HG03457 (cell line): ENCODE data around the gene PLVAP.

Experiments used
- ATAC-seq: cut with Tn5 transposase; IDR thresholded peaks from one replicate; pipeline ENCODE4 v1.9.1; 2021; ENCODE audit warnings: moderate number of reproducible peaks; ENCODE audit not compliant: unreplicated experiment

The PLVAP gene

DNA sequence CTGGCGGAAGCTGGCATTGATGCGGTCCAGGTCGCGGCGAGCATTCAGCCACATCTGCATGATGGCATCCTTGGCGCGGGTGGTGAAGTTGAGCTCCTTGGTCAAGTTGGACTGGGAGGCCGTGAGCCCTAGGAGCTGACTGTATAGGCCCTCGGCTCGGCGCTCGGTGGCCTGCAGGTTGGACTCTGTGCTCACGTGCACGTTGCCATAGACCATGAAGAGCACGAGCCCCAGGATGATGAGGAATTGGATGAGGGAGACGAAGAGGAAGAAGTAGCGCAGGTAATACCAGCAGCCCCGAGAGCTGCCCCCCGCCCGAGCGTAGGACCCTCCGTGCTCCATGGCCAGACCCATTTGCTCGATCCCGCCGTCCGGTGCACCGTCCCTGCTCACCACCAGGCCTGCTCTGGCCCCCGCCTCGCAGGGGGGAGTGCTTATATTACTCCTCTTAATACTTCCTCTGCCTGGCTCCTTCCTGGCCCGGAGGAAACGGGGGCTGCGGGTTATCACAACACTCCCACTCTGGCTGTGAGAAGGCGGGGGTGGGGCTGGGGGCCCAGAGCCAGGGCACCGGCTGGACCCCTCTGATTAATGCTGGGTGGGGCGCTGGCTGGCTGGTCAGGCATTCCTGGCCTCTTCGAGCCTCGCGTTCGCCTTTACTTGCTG, at the start of gene PLVAP:
Gene PLVAP, minus strand, starts transcription at position 408 of the 666 bp plus-strand sequence. Its CDS starts 54 bp downstream, at position 354.
- ATAC-seq = no peak

DNA sequence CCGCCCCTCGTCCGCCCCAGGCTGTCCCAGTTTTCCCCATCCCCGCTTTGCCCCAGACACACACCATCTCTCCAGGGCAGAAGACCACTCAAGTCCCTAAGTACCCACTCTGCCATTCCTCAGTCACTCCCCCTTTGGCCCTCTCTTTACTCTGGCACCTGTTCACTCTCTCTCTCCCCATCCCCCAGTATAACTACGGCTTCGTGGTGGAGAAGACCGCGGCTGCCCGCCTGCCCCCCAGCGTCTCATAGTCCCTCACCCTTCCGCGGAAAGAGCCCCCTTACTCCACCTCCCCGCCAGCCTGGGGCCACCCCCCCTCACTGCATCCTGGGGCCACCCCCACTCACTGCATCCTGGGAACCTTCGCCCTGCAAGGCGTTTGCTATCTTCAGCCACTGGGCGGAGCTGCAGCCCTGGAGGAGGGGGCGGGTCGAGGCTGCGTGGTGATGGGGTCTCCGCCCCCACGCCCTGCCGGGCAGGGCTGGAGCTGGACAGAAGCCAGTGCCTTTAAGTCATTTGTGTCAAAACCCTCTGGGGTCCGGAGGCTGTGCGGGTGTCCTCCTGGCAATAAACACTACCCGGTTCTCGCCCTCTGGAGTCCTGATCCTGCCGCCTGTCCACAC, 47.7 kb upstream of the PLVAP start:
- ATAC-seq = no peak

DNA sequence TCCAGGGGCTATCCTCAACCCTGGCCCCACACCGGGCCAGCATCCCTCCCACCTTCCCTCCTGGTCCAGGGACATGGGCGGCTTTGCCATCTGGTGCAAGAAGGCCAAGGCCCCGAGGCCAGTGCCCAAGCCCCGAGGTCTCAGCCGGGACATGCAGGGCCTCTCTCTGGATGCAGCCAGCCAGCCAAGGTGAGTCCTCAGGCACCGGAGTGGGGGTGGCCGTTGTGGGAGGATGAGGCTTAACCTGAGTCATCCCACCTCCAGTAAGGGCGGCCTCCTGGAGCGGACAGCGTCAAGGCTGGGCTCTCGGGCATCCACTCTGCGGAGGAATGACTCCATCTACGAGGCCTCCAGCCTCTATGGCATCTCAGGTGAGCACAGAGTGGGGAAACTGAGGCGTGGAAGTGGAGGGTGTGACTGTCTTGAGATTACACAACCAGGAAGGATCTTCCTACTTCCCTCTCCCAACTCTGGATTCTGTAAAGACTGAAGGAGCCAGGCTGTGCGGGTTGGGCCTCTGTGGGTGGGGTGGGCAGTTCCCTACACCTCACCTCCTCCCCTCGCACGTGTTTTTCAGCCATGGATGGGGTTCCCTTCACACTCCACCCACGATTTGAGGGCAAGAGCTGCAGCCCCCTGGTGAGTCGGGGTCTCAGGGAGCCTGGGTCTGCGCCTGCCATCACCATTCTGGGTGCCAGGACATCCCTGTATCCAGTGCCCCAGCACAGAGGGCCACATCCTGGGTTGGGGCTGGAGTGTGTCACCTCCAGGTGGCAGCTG, 46.5 kb upstream of the PLVAP start:
- ATAC-seq = no peak

DNA sequence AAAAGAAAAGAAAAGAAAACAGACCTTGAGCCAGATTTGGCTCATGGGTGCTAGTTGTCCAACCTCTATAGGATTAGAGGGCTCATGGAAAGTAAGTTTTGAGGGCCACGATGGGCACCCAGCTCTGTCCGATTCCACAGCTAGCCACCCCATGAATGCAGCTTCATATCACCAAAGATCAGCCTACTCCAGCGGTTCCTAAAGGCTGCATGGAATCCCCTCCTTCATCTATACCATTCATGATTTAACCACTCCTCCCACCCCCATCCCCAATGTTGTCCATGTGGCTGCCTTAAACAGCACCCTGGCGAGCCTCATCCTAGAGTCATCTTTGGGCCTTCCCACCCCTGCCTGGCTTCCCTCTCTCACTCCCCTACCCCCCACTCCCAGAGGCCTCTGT, 44.8 kb upstream of the PLVAP start:
- ATAC-seq = no peak

DNA sequence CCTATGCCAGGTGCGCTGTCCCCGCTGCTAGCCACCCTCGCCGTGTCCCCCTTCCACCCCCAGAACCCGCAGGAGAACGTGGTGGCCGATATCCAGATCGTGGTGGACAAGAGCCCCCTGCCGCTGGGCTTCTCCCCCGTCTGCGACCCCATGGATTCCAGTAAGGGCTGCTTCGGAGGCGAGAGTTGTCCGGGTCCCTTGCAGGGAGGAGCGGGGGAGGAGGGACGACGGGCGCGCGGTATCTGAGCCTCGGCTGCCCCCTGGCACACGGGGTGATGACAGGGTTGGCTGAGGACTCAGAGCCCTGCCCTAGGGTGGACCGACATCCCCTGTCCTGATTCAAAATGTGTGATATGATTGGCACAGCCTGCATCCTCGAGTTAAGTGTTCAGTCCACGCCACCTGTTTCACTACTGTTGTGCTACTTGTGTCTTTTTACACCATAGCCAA, 43.4 kb upstream of the PLVAP start:
- ATAC-seq = peak; percentile 9

DNA sequence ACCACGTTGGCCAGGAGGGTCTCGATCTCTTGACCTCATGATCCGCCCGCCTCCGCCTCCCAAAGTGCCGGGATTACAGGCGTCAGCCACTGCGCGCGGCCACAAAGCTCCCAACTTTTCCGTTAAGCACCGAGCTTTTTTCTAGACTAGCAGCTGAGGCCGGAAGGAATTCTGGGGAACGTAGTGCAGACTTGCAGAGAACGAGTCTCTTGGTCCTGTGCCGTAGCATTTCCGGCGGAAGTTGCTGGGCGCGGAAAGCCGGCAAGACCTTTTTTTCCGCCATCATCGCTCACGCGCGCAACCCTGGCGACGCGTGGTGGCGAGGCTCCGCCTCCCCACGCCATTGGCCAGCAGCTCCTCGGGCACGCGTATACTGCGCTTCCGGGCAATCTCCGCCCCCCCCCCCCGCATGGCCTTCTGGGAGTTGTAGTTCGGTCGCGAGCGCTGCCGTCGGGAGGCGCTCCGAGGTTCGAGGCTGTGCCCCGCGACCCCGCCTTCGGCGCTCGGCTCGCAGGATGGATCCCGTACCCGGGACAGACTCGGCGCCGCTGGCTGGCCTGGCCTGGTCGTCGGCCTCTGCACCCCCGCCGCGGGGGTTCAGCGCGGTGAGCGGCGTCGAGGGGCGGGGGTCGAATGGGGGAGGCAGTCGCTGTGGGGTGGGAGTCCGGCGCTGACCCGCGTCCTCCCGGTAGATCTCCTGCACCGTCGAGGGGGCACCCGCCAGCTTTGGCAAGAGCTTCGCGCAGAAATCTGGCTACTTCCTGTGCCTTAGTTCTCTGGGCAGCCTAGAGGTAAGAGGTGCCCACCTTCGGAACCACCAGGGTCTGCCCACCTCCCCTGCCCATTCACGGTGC, 42.7 kb upstream of the PLVAP start, which contains the start of gene MVB12A:
Gene MVB12A, plus strand, starts transcription at position 427 of the 854 bp plus-strand sequence. Its CDS starts 89 bp downstream, at position 516.
- peak; percentile 60 for ATAC-seq

- no peak for ATAC-seq
Measured at GRCh38 chr19:17419154-17419620, 42.0 kb upstream of the PLVAP start.

DNA sequence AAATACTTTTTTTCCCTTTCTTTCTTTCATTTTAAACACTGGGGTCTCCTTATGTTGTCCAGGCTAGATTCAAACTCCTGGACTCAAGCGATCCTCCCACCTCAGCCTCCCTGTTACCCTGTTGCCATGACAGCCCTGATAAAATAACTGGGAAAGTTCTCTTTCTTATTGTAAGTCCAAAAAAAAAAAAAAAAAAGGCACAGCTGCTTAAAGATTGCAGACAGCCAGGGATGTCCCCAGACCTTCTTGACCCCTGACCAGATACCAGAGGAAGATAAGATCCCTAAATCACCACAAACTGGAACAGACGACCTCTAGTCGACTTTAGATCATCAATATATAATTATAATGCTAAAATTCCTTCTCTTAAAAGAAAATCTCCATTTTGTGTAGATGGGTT, 41.6 kb upstream of the PLVAP start:
- no peak for ATAC-seq

DNA sequence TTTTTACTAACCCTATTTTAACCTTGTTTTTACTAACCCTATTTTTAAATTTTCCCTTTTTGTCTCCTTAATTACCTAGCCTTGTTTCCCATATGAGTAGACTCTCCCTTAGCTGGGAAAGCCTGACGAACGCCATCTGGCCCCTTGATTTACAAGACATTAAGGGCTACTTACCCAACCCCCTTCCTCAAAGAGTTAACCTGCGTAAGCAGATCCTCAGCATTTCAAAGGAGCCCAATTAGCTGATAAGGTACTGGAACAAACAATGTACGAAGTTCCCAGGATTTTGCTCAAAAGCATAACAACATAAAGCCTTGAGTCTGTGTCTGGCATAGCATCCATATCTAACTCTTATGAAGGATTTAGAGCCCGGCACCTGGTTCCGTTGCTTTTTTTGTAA, 38.0 kb upstream of the PLVAP start:
- ATAC-seq = no peak

DNA sequence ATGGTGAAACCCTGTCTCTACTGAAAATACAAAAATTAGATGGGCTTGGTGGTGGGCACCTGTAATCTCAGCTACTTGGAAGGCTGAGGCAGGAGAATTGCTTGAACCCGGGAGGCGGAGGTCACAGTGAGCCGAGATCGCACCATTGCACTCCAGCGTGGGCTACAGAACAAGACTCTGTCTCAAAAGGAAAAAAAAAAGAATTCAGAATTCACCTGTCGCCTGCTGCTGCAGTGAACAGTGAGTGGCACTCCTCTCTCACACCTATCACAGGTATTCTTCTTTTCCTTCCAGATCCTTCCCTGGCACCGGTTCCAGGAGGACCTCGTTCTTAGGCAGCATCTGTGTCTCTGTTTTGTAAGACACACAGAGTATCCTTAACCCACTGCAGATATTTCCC, 37.0 kb upstream of the PLVAP start:
- no peak for ATAC-seq

DNA sequence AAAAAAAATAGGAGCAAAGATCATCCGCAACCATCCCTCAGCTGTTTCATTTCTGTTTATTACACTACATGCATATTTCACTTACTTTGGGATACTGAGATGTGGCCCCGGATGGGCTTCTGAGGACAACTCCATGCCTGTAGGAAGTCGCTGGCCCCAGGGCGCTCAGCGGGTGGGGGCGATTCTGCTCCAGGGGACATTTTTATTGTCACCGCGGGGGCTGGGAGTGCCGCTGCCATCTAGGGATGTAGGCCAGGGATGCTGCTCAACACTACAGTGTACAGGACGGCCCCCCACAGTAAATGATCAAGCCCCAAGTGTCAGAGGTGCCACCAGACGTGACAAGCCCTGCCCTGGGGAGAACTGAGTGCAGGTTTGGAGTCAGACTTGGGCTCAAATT, 34.7 kb upstream of the PLVAP start:
- no peak for ATAC-seq

DNA sequence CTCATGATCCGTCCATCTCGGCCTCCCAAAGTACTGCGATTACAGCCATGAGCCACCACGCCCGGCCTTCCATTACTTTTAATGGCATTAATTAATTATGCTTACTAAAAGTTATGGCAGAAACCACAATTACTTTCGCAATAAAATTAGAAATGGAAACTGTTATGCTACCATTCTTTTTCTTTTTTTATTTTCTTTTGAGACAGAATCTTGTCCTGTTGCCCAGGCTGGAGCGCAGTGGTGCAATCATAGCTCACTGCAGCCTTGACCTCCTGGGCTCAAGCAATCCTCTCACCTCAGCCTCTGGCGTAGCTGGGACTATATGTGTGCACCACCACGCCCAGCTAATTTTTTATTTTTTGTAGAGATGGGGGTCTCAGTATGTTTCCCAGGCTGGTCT, 32.8 kb upstream of the PLVAP start:
- ATAC-seq = no peak

- no peak for ATAC-seq
Measured at GRCh38 chr19:17406887-17407196, 29.7 kb upstream of the PLVAP start.

DNA sequence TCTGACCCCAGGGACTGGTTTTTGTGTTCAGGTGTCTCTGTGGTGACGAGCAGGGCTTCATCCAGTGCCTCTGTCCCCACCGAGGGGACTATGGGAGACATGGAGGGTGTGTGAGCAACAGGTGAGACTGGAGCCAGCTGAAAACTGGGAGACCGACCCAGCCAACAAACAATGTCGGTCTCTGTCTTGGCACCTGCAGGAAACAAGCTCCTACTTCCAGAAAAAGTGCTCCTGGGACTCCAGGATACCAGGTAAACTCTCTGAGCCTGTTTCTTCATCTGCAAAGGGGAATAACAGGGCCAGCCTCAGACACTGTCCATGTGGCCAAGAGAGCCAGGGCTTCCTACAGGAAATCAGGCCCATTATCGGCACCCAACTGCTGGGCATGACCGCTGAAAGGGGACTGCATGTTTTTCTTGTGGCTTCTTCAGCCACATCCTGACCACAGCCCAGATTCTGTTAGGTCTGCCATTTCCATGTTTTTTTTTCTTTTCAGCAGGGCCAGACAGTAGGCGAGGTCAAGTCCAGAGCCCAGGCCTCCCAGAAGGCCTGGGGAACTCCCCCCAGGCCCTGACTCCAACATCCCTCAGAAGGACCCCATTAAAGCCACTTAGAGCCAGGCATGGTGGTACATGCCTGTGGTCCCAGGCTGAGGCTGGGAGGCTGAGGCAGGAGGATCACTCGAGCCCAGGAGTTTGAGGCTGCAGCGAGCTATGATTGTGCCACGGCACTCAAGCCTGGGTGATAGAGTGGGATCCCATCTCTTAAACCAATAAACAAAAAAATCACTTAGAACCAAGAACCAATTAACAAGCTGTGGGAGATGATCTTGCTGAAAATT, 29.1 kb upstream of the PLVAP start:
- ATAC-seq = no peak

DNA sequence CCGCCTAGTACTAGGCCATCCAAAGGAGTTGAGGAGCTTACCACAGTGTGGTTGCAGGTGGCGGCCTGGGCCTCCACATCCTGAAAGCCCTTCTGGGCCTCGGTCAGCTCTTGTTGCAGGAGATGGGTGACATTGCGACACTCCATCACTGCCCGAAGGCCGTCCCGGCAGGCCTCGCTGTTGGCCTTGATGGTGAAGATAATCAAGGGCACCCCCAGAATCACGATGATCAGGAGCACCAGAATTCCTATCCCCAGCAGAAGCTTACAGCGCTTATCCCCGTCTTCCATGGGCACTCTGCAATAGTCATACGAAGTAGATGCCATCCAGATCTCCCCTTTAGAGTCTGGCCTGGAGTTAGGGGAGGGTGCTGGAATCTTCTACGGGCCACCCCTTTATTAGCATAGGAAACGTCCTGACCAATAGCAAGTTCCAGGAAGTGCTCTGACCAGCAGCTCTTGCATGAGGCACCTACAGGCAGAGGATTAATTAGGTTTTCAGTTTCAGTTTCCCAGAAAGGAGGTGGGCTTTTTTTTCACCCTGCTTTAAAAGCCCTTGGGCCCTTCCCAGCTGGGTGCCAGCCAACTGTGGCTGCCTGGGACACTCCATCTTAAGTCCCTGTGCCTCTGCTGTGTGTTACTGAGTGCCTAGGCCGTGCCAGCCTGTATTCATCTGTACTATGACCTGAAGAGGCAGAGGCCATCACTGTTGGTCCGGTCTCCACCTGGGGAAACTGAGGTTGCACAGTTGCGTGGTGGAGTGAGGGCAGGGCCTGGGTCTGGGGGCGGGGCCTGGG, 28.3 kb upstream of the PLVAP start, which contains the start of gene BST2:
Gene BST2, minus strand, starts transcription at position 381 of the 796 bp plus-strand sequence. Its CDS starts 55 bp downstream, at position 326.
- peak; percentile 63 for ATAC-seq

GRCh38 chr19:17404621-17405249, 27.6 kb upstream of the PLVAP start:
- no peak for ATAC-seq

DNA sequence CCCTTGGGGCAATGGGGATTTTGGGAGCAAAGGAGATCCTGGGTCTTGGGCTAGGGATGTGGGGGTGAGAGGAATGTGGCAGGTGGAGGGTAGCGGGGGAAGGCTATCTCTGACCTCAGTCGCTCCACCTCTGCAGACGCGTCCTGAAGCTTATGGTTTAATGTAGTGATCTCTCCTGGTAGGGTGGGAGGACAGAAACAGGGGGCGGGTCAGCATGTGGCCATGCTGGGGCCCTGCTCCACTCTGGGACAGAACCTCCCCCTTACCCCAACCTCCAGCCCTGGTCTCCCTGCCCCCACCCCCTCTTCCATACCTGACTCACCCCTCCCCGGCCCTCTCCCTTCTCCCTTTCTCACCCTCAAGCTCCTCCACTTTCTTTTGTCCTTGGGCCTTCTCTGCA, 26.9 kb upstream of the PLVAP start:
- ATAC-seq = no peak

DNA sequence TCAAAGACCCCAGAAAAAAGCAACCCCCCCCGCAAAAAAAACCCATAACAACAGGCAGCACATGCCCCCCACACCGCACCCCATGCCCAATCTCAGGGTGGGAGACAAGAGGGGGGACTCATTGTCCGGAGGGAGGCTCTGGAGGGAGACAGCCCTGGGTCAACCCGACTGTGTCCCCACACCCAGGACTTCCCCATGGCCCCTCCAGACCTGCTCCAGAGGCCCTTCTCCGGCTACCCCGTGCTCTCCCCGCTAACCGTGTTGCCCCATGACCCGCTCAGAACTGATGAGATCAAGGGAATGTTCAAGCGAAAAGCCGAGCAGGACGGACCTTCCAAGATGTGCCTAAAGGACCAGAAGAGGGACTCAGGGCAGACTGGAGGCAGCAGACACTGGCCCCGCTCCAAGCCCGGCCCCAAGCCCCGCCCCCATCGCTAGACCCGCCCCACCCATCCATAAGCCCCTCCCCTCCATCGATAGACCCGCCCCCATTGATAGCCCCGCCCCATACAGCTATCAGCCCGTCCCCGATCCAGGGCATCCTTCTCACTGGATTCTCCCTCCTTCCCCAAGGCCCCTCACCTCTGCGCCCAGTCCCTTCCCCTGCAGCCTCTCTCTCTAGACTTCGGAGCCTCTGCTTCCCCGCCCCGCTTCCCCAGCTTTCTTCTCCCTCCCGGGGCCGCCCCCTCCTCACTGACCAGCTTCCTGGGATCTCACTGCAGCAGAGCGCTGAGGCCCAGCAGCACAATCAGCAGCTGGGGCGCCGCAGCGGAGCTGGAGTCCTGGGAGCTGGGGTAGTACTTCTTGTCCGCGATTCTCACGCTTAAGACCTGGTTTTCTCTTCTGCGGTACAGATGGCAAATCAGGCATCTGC, 26.1 kb upstream of the PLVAP start:
- ATAC-seq = no peak
